HG03432 (cell line): Measurements from ENCODE around the gene ASTN2.

Source experiments
- ATAC-seq: cut with Tn5 transposase; IDR thresholded peaks from one replicate; pipeline ENCODE4 v1.9.1; 2021; ENCODE audit warnings: mild to moderate bottlenecking, moderate library complexity; ENCODE audit not compliant: unreplicated experiment

The ASTN2 gene

GRCh38 chr9:116501871-116502270, 913.0 kb downstream of the ASTN2 start:
- ATAC-seq: no peak

- ATAC-seq: peak; percentile 44
Observed at GRCh38 chr9:116499986-116500871, 914.6 kb downstream of the ASTN2 start.

GRCh38 chr9:116499434-116499833, 915.4 kb downstream of the ASTN2 start:
- no peak for ATAC-seq

GRCh38 chr9:116497095-116497890, 917.6 kb downstream of the ASTN2 start:
- no peak for ATAC-seq

- no peak for ATAC-seq
Observed at GRCh38 chr9:116496167-116496566, 918.7 kb downstream of the ASTN2 start.

GRCh38 chr9:116495725-116496124, 919.1 kb downstream of the ASTN2 start:
- no peak for ATAC-seq

GRCh38 chr9:116494815-116495634, 919.8 kb downstream of the ASTN2 start:
- ATAC-seq: peak; percentile 52

- ATAC-seq: no peak
Observed at GRCh38 chr9:116493183-116493860, 921.5 kb downstream of the ASTN2 start.

GRCh38 chr9:116491659-116492058, 923.2 kb downstream of the ASTN2 start:
- no peak for ATAC-seq

GRCh38 chr9:116491219-116491618, 923.6 kb downstream of the ASTN2 start:
- ATAC-seq: no peak

GRCh38 chr9:116490321-116490720, 924.5 kb downstream of the ASTN2 start:
- ATAC-seq: no peak

- ATAC-seq: no peak
Observed at GRCh38 chr9:116488373-116488772, 926.5 kb downstream of the ASTN2 start.

- no peak for ATAC-seq
Observed at GRCh38 chr9:116484492-116485061, 930.3 kb downstream of the ASTN2 start.

- ATAC-seq: no peak
Observed at GRCh38 chr9:116483622-116484491, 931.0 kb downstream of the ASTN2 start.

- ATAC-seq: no peak
Observed at GRCh38 chr9:116482740-116483139, 932.1 kb downstream of the ASTN2 start.

- ATAC-seq: no peak
Observed at GRCh38 chr9:116480700-116481099, 934.2 kb downstream of the ASTN2 start.

- ATAC-seq: no peak
Observed at GRCh38 chr9:116479967-116480366, 934.9 kb downstream of the ASTN2 start.

- no peak for ATAC-seq
Observed at GRCh38 chr9:116479056-116479544, 935.8 kb downstream of the ASTN2 start.

- ATAC-seq: no peak
Observed at GRCh38 chr9:116477584-116478141, 937.2 kb downstream of the ASTN2 start.
